Suprapubic skin (tissue), 4 donors: Measurements from ENCODE around the gene HCFC1R1. TPM values are rescaled to one million over a fixed set of nuclear protein-coding genes. Genes with fewer than 3 reads are reported as not detected.

Experiments
- DNase-seq, 2 donors: peaks; one replicate each; pipeline ENCODE4 v3.0.0-alpha.2; 2019; ENCODE audit warnings: low spot score in 2 of 2
- H3K27ac ChIP-seq: fragments of 200-600 bp; sonication (generic); one replicate; pipeline ENCODE4 v1.5.1; 2019
- H3K27me3 ChIP-seq: fragments of 200-600 bp; sonication (generic); one replicate; pipeline ENCODE4 v1.5.1; 2019
- H3K36me3 ChIP-seq: fragments of 200-600 bp; sonication (generic); one replicate; pipeline ENCODE4 v1.5.1; 2019
- H3K4me1 ChIP-seq: fragments of 200-600 bp; sonication (generic); one replicate; pipeline ENCODE4 v1.5.1; 2019
- H3K4me3 ChIP-seq: fragments of 200-600 bp; sonication (generic); one replicate; pipeline ENCODE4 v1.5.1; 2019; ENCODE audit warnings: mild to moderate bottlenecking
- H3K9me3 ChIP-seq: fragments of 200-600 bp; sonication (generic); one replicate; pipeline ENCODE4 v1.5.1; 2019
- EP300 ChIP-seq: sonication (generic); formaldehyde crosslinking; IDR thresholded peaks from one replicate; pipeline ENCODE4 v1.6.1; 2017; ENCODE audit warnings: antibody characterized with exemption
- POLR2A ChIP-seq, 2 donors: fragments of 450-650 bp; IDR thresholded peaks; one replicate each; pipeline ENCODE4 v1.6.1; 2017; ENCODE audit warnings: antibody characterized with exemption in 2 of 2, mild to moderate bottlenecking in 2 of 2, moderate library complexity in 2 of 2
- POLR2AphosphoS5 ChIP-seq, 3 donors: sonication (generic); formaldehyde crosslinking; IDR thresholded peaks; one replicate each; pipeline ENCODE4 v1.6.1; 2017; ENCODE audit warnings: antibody characterized with exemption in 3 of 3
- WGBS: methylation state at CpG from one replicate; pipeline ENCODE4 v1.1.5; 2018; 5-methylcytosine and 5-hydroxymethylcytosine counted together
- total RNA-seq, 4 donors: library from RNA; depleted of rRNA; stranded (reverse); fragments of >200 nt; gene quantifications; one replicate each; pipeline ENCODE4 v1.1.0, GENCODE V29; 2016
- TF ChIP-seq, protein P1 (sequence below), 2 donors: fragments of 200-600 bp in 1 of 2; fragments of 450-650 bp in 1 of 2; sonication (generic) in 1 of 2; IDR thresholded peaks; one replicate each; pipeline ENCODE4 v1.5.1; 2016 to 2019; ENCODE audit warnings: antibody characterized with exemption in 2 of 2, mild to moderate bottlenecking in 1 of 2, moderate library complexity in 1 of 2

Gene HCFC1R1
- total RNA-seq, 4 donors from 2014 or later = 32.6 to 65.4 (median 51.5) TPM

DNA sequence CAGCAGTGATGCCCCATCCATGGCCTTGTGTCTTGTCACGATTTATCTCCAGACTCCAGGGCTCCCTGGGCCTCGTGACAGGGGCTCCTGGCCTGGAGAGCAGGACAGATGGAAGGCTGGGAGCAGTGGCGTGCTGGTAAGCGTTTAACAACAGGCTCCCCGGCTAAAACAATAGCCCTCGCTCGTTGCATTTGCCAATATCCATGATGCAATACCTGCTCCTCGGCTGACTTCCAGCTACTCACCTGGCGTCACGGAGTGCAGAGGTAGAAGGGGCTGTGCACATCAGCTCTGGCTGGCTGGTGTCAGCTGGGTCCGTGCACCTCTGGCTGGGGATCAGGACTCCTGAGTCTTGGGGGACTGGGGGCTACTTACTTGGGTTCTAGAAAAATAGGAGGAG, 14.5 kb upstream of the HCFC1R1 start:
- Histone ChIP-seq H3K27ac (peak overlapping the region; percentile 23), H3K27me3 (peaks cover 85% of the 10 kb centered on the region), H3K36me3 (no peaks in the 10 kb centered on the region), H3K4me1 (peaks cover 30% of the 10 kb centered on the region), H3K4me3 (no peak overlapping the region), H3K9me3 (no peaks in the 10 kb centered on the region)
- WGBS = 29% methylated on average over 2 of the region's 11 CpGs
- no peak for DNase-seq
- TF ChIP-seq POLR2A (IDR thresholded peaks at IDR 0.05) (no peak), EP300 (no peak), POLR2AphosphoS5 (IDR thresholded peaks at IDR 0.05) (no peak)
- TF ChIP-seq, protein P1, sequence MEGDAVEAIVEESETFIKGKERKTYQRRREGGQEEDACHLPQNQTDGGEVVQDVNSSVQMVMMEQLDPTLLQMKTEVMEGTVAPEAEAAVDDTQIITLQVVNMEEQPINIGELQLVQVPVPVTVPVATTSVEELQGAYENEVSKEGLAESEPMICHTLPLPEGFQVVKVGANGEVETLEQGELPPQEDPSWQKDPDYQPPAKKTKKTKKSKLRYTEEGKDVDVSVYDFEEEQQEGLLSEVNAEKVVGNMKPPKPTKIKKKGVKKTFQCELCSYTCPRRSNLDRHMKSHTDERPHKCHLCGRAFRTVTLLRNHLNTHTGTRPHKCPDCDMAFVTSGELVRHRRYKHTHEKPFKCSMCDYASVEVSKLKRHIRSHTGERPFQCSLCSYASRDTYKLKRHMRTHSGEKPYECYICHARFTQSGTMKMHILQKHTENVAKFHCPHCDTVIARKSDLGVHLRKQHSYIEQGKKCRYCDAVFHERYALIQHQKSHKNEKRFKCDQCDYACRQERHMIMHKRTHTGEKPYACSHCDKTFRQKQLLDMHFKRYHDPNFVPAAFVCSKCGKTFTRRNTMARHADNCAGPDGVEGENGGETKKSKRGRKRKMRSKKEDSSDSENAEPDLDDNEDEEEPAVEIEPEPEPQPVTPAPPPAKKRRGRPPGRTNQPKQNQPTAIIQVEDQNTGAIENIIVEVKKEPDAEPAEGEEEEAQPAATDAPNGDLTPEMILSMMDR (IDR thresholded peaks at IDR 0.05) = no peak

DNA sequence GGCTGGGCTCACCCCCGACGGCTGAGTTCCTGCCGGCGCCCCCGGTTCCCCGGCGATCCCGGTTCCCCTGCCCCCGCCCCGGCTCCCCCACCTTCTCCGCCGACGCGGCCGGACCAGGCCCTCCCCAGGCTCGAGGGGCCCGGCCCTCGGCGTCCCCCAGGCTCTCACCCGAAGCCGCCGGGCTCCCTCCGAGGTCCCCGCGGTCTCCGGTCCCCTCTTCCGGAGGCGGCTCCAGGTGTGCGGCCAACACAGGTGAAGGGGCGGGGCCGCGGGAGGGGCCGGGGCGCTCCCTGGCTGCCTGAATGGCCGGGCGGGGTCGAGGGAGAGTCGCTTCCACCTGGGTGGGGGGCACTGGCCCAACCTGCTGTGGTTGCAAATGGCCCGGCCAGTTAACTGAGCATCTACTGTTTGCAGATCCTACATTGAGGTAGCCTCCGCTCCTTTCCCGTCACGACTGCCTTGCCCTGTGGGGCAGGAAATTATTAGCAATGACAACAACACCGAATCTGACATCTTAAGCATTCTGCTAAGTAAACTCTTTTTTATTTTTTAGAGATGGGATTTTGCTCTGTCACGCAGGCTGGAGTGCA, 13.1 kb upstream of the HCFC1R1 start, which contains the start of gene BICDL2:
Gene BICDL2 (minus strand): TSS at position 219 of the 590 bp plus-strand sequence. CDS start 1,448 bp downstream, outside the sequence.
- H3K4me1 ChIP-seq = peaks cover 36% of the 10 kb centered on the region
- TF ChIP-seq POLR2A (IDR thresholded peaks at IDR 0.05) (no peak), POLR2AphosphoS5 (IDR thresholded peaks at IDR 0.05) (no peak), EP300 (no peak)
- TF ChIP-seq, protein P1 (IDR thresholded peaks at IDR 0.05) = no peak
- DNase-seq = peak in 1 of 2 donors; percentile 71
- peak within 1 kb of the TSS; percentile 49 for H3K4me3 ChIP-seq
- peaks cover 85% of the 10 kb centered on the region for H3K27me3 ChIP-seq
- peak within 1 kb of the TSS; percentile 77 for H3K27ac ChIP-seq
- H3K36me3 ChIP-seq = no peaks in the 10 kb centered on the region
- 30% methylated on average over 6 of the region's 44 CpGs for WGBS
- H3K9me3 ChIP-seq = no peaks in the 10 kb centered on the region

DNA sequence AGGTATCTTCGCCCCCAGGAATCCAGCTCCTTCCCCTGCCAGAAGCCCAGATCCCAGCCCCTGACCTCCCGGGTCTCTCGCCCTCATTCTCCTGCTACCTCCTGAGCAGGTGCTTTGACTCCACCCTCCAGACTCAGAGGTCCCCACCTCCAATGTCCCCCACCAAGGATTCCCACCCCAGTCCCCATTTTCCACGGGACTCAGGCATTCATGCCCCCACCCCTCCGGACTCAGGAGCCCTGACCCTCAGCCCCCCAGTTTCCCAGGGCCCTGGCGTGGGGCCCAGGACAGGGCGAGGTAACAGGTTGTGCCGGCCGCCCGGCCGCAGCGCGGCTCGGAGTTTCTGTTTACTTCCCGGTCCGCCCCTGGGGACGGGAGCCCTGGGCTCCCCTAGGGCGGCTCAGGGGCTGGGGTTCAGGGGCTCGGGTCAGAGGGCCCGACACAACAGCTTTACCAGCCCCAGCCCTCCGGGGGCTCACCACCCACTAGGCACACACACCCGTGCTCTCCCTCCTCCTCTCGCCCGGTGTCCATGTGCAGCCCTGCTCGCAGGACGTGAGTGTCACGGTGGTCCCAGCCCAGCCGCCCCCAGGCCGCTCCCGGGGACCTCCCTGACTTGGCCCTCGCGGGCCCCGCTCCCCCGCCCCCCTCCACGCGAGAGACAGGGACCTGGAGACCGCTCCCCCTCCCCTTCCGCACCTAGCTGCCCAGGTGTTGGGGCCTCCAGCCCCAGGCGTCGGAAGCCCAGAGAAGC, 12.4 kb upstream of the HCFC1R1 start:
- Histone ChIP-seq H3K36me3 (no peaks in the 10 kb centered on the region), H3K4me3 (peak overlapping the region; percentile 49), H3K9me3 (no peaks in the 10 kb centered on the region), H3K27ac (peak overlapping the region; percentile 77), H3K4me1 (peaks cover 41% of the 10 kb centered on the region), H3K27me3 (peaks cover 82% of the 10 kb centered on the region)
- no peak for DNase-seq
- WGBS = 4% methylated on average over 17 of the region's 40 CpGs
- TF ChIP-seq, protein P1 (IDR thresholded peaks at IDR 0.05) = no peak
- TF ChIP-seq EP300 (no peak), POLR2AphosphoS5 (IDR thresholded peaks at IDR 0.05) (no peak), POLR2A (IDR thresholded peaks at IDR 0.05) (no peak)

DNA sequence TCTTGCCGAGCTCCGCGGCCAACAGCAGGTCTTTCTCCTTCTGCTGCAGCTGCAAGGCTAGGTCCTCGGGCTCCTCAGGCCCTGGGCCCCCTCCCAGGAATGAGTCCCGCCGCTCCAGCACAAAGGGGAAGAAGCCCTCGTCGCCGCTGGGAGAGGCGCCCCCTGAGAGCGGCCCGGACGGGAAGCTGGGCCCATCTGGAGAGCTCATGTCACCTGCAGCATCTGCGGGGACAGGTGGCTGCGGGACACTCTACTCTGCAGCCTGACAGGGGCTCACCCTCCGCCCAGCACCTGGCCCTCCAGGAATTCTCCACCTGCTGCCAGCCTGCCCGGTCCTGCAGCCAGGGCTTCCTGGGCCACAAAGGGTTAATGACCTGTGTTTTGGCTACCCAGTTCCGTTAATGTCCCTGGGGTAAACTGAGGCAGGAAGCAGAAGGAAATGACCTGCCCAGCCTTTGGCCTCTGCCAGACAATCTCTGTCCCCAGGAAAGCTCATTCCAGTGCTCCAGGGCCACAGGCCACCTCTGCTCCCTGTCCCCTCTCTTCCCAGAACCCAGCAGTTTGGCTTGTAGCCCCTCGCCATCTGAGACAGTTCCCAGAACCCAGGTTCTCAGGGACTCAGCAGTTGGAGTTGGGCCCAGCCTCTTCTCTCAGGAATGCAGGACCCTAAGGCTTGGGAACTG, 11.7 kb upstream of the HCFC1R1 start:
- no peaks in the 10 kb centered on the region for H3K36me3 ChIP-seq
- 55% methylated on average over 18 of the region's 19 CpGs for WGBS
- H3K4me3 ChIP-seq = peak overlapping the region; percentile 49
- H3K27me3 ChIP-seq = peaks cover 77% of the 10 kb centered on the region
- peaks cover 42% of the 10 kb centered on the region for H3K4me1 ChIP-seq
- H3K27ac ChIP-seq = peak overlapping the region; percentile 77
- DNase-seq = no peak
- TF ChIP-seq EP300 = no peak
- TF ChIP-seq, protein P1 (IDR thresholded peaks at IDR 0.05) = no peak
- no peak for TF ChIP-seq POLR2A (IDR thresholded peaks at IDR 0.05)
- no peak for TF ChIP-seq POLR2AphosphoS5 (IDR thresholded peaks at IDR 0.05)
- no peaks in the 10 kb centered on the region for H3K9me3 ChIP-seq

DNA sequence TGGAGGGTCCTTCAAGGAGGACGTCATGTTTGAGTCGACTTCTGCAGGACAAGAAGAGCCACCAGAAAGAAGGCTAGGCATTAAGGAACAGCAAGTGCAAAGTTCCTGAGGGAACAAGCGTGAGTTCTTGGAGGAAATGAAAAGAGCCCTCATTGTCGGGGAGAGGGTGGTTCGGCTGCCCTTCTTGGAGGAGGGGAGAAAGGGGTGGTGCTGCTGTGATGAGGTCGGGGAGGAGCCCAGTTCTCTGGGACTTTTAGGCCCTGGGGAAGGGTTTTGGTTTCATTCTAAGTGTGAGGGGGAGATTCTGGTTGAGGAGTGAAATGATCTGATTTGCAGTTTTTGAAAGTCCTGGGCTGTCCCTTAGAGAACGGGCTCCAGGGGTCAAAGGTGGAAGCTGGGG, 8.9 kb upstream of the HCFC1R1 start:
- Histone ChIP-seq H3K36me3 (no peaks in the 10 kb centered on the region), H3K4me3 (no peak overlapping the region), H3K27me3 (peaks cover 65% of the 10 kb centered on the region), H3K9me3 (no peaks in the 10 kb centered on the region), H3K4me1 (peaks cover 57% of the 10 kb centered on the region), H3K27ac (no peak overlapping the region)
- 43% methylated on average over 7 of the region's 7 CpGs for whole genome bisulfite sequencing
- DNase-seq = no peak
- TF ChIP-seq, protein P1 (IDR thresholded peaks at IDR 0.05) = no peak
